ENCODE data around the gene PREB.

PREB gene

DNA sequence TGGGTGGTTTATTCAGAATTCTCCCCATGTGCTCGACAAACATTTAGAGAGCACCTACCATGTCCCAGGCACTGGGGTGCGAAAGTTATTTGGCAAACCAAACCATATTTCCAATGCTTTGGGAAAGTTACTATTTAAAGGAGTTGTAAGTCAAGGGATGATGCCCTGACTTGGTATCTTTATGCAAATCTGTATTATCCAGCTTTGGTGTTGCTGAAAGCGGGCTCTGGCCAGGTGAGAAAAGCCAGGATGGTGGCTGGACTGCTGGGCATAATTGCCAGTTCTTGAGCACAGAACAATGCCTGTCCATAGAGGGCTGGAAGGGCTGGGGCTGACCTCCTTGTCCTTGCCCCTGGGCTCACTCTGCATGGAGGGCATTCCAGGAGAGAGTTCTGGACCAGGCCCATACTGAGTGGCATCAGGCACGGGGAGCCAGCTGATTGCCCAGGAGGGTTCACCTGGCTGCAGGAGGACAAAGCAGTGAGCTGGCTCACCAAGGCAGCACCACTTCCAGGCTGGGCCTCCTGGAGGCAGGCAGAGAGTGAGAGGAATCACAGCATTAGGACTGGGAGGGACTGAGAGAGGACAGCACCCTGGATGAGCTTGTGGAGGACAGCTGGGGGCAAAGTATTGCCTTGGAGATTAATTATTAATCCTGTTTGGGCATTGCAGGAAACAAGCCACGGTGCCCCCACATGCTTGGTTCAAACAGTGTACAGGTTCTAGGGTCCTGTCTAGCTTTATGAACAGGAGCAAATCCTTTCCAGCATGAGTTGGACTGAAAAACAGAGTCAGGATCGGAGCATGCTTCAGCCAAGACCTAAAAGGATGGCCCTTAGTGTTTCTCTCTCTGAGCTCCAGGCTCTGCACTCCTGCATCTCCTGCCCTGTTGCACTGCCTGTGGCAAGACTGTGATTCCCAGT lies 40.7 kb downstream of the PREB start:
- DNase-seq: no peak

DNA sequence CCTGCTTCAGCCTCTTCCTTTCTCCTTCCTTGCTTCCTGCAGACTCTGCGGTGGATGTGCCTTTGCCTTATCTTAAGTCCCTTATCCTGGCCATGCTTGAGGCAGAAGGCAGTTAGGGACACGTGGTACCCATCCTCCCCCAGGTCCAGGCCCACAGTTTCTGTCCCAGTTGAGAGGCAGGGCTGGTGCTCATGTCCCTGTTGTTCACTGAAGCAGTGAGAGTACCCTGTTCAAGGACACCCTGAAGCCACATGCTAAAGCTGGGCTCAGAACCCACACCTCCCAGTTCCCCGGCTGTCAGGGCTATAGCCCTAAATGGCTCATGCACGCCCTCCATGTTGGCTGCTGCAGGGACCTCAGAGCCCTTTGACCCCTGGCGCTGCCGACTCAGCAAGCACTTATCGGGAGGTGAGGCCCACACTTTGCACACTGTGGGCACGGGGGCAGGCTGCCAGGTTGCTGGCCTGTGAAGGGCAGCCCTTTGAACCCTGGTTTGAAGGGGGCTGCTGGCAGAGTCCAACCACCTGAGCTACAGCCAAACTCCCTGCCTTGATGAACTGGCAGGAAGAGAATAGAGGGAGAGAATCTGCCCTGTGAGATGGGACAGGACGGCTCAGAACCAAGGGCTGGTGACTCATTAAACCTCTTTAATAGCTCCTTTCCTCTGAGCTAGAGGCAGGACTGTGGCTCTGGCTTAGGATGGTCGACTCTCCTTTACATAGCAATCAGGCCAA lies 41.6 kb downstream of the PREB start:
- no peak for DNase-seq

DNA sequence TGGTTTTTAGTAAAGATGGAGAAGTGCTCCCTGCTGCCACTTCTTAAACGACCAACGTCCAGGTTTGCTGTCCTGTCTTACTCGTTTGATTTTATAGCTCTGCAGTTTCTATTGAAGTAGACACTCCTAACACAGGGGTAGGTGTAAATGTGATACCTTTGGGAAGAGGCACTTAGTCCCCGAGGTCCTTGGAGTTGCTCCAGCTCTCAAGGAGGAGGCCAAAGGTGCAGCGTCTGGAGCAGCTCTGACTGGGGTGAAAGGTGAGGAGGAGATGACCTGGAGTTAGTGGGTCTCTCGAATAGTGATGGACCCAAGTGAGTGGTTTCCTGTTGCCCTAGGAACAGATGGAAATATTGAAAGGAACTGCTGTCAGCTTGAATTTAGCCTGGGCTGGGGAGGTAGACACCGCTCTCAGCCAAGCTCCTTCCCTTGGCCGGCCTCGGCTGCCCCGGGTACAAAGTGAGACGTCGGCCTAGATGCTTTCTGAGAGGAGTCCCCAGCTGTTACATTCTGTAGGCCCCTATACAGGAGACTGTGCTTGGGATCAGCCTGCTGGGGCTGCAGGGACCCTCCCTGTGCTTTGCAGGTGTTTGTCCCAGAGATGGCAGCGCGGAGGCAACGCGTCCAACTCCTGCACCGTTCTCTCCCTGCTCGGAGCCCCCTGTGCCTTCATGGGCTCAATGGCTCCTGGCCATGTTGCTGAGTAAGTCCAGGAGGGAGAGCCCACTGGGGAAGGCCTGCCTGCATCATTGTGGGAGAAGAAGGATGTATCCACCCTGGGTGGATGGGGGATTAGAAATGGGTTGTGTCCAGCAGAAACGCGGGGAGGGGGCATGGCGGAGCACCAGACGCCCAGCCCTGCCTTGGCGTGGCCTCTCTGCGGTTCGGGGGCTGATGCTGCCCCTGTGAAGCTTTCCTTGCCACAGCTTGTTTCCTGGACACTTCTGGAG lies 42.4 kb downstream of the PREB start:
- no peak for DNase-seq

GRCh38 chr2:27089111-27089954 lies 45.1 kb downstream of the PREB start:
- no peak for DNase-seq

DNA sequence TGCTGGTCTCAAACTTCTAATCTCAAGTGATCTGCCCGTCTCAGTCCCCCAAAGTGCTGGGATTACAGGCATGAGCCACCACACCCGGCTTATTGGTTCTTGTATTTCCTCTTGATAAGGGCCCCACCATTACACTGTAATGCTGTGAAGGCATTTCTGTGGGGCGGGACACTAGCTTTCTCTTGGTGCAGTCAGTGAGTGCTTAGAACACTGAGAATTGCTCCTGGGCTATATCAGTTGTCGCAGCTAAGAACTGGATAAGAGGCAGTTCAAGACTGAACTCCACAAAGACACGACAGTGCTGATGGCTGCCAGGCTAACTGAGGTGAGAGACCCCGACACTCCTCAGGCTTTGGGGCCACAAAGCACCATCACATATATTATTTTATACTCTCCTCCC lies 45.8 kb downstream of the PREB start:
- DNase-seq: no peak

DNA sequence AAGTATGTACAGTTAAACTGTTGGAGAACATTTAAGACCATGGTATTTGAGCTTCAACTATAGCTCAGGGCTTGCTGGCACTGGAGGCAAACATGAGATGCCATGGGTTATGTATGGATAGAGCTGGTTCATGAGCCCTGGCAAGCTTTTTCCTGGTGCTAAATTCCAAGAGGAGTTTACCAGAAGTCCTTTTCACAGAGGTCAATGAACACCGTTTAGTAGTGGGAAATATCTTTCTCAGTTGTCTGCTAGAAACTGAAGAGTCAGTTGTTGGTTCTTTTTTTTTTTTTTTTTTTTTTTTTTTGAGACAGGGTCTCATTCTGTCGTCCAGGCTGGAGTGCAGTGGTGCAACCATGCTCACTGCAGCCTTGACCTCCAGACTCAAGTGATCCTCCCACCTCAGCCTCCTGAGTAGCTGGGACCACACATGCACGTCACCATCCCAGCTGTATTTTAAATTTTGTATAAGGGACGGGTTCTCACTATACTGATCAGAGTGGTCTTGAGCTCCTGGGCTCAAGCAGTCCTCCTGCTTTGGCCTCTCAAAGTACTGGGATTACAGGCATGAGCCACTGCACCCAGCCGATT lies 46.5 kb downstream of the PREB start:
- no peak for DNase-seq

- peak; percentile 56 for DNase-seq
These were observed 47.5 kb downstream of the PREB start, which contains the start of gene KHK for GRCh38 chr2:27086724-27087593. TSS of gene KHK (plus strand) at chr2:27086772. CDS start at chr2:27087260, 488 bp downstream.

- DNase-seq: peak; percentile 83
These were observed 48.2 kb downstream of the PREB start for GRCh38 chr2:27086090-27086723.

- peak; percentile 45 for DNase-seq
These were observed 48.8 kb downstream of the PREB start for GRCh38 chr2:27085673-27086089.

DNA sequence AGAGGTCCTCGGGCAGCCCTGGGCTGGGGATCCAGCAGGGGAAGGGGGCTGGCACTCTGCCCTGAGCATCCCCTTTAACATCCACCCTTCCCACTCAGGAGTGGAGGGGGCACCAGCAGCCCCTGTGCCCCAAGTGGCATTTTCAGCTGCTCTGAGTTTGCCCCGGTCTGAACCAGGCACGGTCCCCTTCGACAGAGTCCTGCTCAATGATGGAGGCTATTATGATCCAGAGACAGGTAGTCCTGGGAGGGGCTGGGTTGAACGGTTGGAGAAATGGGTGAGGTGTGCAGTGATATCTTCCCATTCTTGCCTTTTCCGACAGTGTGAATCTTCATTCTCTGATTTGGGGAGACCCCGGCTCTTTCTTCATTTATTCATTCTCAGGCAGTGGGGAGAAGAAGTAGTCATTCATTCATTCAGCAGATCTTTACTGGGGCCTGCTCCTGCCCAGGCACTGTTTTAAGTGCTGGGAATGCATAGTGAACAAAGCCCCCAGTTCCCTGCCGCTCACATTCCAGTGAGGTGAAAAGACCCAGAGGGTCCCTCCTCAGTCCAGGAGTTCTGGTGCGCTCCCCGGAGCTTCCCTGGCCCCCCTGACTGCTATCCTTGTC lies 49.3 kb downstream of the PREB start:
- no peak for DNase-seq

GRCh38 chr2:27084297-27085061 lies 50.0 kb downstream of the PREB start:
- DNase-seq: no peak

DNA sequence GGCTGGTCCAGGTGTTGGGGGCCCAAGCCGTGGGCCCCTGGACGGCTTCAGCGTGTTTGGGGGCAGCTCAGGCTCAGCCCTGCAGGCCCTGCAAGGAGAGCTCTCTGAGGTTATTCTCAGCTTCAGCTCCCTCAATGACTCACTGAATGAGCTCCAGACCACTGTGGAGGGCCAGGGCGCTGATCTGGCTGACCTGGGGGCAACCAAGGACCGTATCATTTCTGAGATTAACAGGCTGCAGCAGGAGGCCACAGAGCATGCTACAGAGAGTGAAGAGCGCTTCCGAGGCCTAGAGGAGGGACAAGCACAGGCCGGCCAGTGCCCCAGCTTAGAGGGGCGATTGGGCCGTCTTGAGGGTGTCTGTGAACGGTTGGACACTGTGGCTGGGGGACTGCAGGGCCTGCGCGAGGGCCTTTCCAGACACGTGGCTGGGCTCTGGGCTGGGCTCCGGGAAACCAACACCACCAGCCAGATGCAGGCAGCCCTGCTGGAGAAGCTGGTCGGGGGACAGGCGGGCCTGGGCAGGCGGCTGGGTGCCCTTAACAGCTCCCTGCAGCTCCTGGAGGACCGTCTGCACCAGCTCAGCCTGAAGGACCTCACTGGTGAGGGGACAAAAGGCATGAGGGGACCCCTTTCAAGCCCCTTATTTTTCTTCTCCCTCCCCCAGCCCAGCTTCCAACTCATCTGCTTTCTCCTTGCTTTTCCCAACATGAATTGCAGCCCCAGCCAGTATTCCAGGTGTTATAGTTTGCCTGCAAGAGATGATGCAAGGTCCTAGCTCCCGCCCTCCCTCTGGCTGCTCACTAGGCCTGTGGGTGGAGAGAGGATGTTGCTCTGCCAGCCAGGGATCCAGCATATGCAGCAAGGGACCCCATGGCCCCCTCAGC lies 50.8 kb downstream of the PREB start:
- DNase-seq: no peak

DNA sequence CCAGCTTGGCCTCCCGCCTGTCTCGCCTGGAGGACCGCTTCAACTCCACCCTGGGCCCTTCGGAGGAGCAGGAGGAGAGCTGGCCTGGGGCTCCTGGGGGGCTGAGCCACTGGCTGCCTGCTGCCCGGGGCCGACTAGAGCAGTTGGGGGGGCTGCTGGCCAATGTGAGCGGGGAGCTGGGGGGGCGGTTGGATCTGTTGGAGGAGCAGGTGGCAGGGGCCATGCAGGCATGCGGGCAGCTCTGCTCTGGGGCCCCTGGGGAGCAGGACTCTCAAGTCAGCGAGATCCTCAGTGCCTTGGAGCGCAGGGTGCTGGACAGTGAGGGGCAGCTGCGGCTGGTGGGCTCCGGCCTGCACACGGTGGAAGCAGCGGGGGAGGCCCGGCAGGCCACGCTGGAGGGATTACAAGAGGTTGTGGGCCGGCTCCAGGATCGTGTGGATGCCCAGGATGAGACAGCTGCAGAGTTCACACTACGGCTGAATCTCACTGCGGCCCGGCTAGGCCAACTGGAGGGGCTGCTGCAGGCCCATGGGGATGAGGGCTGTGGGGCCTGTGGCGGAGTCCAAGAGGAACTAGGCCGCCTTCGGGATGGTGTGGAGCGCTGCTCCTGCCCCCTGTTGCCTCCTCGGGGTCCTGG lies 51.5 kb downstream of the PREB start:
- no peak for DNase-seq

DNA sequence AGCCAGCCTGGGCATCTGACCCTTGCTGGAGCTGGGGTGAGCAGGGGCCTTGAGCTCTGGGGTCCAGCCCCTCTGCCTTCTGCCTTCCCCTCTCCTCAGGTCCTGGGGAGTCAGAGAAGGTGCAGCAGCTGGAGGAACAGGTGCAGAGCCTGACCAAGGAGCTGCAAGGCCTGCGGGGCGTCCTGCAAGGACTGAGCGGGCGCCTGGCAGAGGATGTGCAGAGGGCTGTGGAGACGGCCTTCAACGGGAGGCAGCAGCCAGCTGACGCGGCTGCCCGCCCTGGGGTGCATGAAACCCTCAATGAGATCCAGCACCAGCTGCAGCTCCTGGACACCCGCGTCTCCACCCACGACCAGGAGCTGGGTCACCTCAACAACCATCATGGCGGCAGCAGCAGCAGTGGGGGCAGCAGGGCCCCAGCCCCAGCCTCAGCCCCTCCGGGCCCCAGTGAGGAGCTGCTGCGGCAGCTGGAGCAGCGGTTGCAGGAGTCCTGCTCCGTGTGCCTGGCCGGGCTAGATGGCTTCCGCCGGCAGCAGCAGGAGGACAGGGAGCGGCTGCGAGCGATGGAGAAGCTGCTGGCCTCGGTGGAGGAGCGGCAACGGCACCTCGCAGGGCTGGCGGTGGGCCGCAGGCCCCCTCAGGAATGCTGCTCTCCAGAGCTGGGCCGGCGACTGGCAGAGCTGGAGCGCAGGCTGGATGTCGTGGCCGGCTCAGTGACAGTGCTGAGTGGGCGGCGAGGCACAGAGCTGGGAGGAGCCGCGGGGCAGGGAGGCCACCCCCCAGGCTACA lies 52.3 kb downstream of the PREB start:
- DNase-seq: no peak
